Ovary (tissue), 9 donors: ENCODE results near the gene DOCK8. TPM values are rescaled to one million over a fixed set of nuclear protein-coding genes. Genes with fewer than 3 reads are reported as not detected.

ENCODE experiments used
- DNase-seq, 5 donors: peaks; one replicate each; pipeline ENCODE4 v3.0.0-alpha.2; 2019 to 2020
- H3K27ac ChIP-seq, 2 donors: fragments of 200-600 bp; one replicate each; pipeline versions ENCODE4 v1.5.1 to v1.8.0; 2019 to 2022
- H3K27me3 ChIP-seq: fragments of 200-600 bp; one replicate; pipeline ENCODE4 v1.8.0; 2022
- H3K36me3 ChIP-seq: fragments of 200-600 bp; sonication (generic); one replicate; pipeline ENCODE4 v1.5.1; 2019
- H3K4me1 ChIP-seq: one replicate; pipeline ENCODE4 v1.8.1; 2013; ENCODE audit warnings: mild to moderate bottlenecking, moderate library complexity; ENCODE audit not compliant: insufficient read depth
- H3K4me3 ChIP-seq: fragments of 200-600 bp; sonication (generic); one replicate; pipeline ENCODE4 v1.5.1; 2017
- H3K9me3 ChIP-seq, 2 donors: fragments of 200-600 bp in 1 of 2; sonication (generic) in 1 of 2; one replicate each; pipeline versions ENCODE4 v1.5.1 to v1.8.1; 2013 to 2019; ENCODE audit warnings: mild to moderate bottlenecking in 1 of 2, moderate library complexity in 1 of 2
- EP300 ChIP-seq: sonication (generic); formaldehyde crosslinking; IDR thresholded peaks from one replicate; pipeline ENCODE4 v1.6.1; 2017; ENCODE audit warnings: antibody characterized with exemption
- POLR2A ChIP-seq: fragments of 450-650 bp; IDR thresholded peaks from one replicate; pipeline ENCODE4 v1.6.1; 2017; ENCODE audit warnings: antibody characterized with exemption, mild to moderate bottlenecking, moderate library complexity
- WGBS, 3 donors: extraction: QIAGEN DNeasy Blood & Tissue Kit in 1 of 3; methylation state at CpG; one replicate each; pipeline versions ENCODE4 v1.1.5 to v1.1.7; 2013 to 2017; 5-methylcytosine and 5-hydroxymethylcytosine counted together
- intact Hi-C, 4 donors: fragments of 100-400 bp; cut with DNase I; formaldehyde crosslinking; loops; one replicate each; pipeline versions ENCODE4 v1.11.0 to v1.15.1; 2022 to 2023
- polyA plus RNA-seq, 2 donors: library from polyadenylated mRNA; stranded (reverse); fragments of 200-250 nt in 1 of 2; fragments of 350-450 nt in 1 of 2; fragmentation: Illumina TruSeq in 1 of 2; extraction: RNeasy Lipid Tissue Mini Kit (QIAGEN cat#74804) in 1 of 2; gene quantifications; one replicate each; pipeline ENCODE4 v1.2.3, GENCODE V29; 2013 to 2014
- total RNA-seq, 7 donors: library from RNA; depleted of rRNA in 2 of 7; stranded (reverse); fragments of >200 nt in 2 of 7; fragmentation: NEBNext Ultra II Directional in 3 of 7; extraction: Animal tissue kit (Norgen Biotek cat#: 25700) in 3 of 7; gene quantifications; one replicate each; pipeline versions ENCODE4 v1.1.0 to v1.2.4, GENCODE V29; 2016 to 2023
- TF ChIP-seq, protein P1 (sequence below), 3 donors: fragments of 450-650 bp in 2 of 3; fragments of 200-600 bp in 1 of 3; IDR thresholded peaks; one replicate each; pipeline versions ENCODE4 v1.5.1 to v1.8.0; 2016 to 2022; ENCODE audit warnings: antibody characterized with exemption in 3 of 3, mild to moderate bottlenecking in 1 of 3
- donor health status: DM: no; HTN: no; CAD: no; lungs with moderate emphysema.
- donor health status: DM: no; HTN: no; CAD: no.
- donor health status: Bipolar disorder and iron deficiency.
- donor health status: DM: yes; HTN: yes; CAD: no.
- donor health status: DM: no; HTN: no; CAD: no.
- donor health status: DM: yes; HTN: yes; CAD: no.

Gene DOCK8
- total and polyA plus RNA-seq, 9 donors = 1.4 to 12.2 (median 7.3) TPM

DNA sequence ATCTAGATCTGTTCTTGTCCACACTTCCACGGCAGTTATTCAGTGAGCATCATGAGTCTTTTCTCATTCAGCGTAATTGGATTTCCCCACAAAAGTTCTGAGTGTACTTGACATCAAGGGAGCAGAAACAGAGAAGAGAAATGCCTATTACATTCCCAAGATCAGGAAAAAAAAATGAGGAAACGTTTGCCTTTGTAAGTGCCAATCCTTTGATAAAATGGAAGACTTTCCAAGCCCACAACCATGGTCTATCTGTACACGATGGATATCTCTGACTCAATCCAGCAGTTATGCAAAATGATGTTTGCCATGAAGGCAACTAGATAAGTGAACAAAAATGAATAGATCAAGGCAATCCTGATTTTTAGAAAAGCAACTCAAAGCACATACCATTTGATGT lies 235.9 kb downstream of the DOCK8 start:
- no peak for TF ChIP-seq POLR2A
- no peak for TF ChIP-seq EP300
- TF ChIP-seq, protein P1, sequence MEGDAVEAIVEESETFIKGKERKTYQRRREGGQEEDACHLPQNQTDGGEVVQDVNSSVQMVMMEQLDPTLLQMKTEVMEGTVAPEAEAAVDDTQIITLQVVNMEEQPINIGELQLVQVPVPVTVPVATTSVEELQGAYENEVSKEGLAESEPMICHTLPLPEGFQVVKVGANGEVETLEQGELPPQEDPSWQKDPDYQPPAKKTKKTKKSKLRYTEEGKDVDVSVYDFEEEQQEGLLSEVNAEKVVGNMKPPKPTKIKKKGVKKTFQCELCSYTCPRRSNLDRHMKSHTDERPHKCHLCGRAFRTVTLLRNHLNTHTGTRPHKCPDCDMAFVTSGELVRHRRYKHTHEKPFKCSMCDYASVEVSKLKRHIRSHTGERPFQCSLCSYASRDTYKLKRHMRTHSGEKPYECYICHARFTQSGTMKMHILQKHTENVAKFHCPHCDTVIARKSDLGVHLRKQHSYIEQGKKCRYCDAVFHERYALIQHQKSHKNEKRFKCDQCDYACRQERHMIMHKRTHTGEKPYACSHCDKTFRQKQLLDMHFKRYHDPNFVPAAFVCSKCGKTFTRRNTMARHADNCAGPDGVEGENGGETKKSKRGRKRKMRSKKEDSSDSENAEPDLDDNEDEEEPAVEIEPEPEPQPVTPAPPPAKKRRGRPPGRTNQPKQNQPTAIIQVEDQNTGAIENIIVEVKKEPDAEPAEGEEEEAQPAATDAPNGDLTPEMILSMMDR (IDR thresholded peaks at IDR 0.05) = no peak
- intact Hi-C loops = no loop called here
- H3K27me3 ChIP-seq = no peaks in the 10 kb centered on the region
- H3K4me1 ChIP-seq = no peaks in the 10 kb centered on the region
- 68 to 81% (median 74%) methylated on average over 4 of the region's 4 CpGs for WGBS, 3 donors
- H3K9me3 ChIP-seq = no peaks in the 10 kb centered on the region
- no peaks in the 10 kb centered on the region for H3K36me3 ChIP-seq
- no peak for DNase-seq
- no peak overlapping the region for H3K27ac ChIP-seq
- H3K4me3 ChIP-seq = no peak overlapping the region

DNA sequence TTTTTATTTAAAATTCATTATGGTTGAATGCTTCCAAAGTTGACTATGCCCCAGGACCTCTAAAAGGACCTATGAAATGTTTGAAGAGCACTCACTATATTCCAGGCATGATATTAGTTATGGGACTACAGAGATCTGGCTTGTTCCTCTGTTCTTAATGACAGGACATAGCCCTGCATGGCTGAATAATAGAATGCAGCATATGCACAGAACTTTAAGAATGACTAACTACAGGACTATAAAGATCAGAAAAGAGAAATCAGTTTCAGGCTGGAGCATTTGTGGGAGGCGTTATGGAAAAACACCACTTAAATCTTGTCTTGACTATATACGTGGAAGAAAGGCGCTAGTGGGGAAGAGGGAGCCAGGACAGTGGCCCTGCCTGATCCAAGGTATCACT lies 239.2 kb downstream of the DOCK8 start:
- Histone ChIP-seq H3K27ac (no peak overlapping the region), H3K27me3 (no peaks in the 10 kb centered on the region), H3K4me1 (no peaks in the 10 kb centered on the region), H3K4me3 (no peak overlapping the region), H3K9me3 (no peaks in the 10 kb centered on the region), H3K36me3 (no peaks in the 10 kb centered on the region)
- TF ChIP-seq EP300 = no peak
- TF ChIP-seq, protein P1 (IDR thresholded peaks at IDR 0.05) = no peak
- no peak for TF ChIP-seq POLR2A
- intact Hi-C loops = no loop called here
- DNase-seq = no peak
- 77 to 87% (median 78%) methylated on average over 3 of the region's 3 CpGs for WGBS, 3 donors

DNA sequence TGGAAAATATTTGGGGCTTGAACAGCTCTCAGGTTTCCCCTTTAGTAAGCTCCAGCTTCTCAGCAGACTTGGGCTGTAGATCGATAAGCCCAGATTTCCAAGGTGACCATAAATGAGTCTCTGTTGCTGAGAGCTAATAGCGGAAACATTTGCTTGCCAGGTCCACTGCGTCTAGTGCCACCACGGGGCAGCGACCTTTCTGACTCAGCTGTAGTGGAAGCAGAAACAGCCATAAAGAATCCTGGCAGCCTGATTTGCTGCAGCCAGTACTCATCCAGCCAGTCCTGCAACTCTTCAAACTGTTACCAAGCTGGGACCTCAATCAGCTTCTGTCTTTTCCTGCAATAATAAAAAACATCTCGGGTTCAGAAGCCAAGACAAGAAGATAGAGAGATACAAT lies 241.7 kb downstream of the DOCK8 start:
- Histone ChIP-seq H3K4me1 (no peaks in the 10 kb centered on the region), H3K27me3 (no peaks in the 10 kb centered on the region), H3K36me3 (no peaks in the 10 kb centered on the region), H3K9me3 (no peaks in the 10 kb centered on the region), H3K27ac (no peak overlapping the region), H3K4me3 (no peak overlapping the region)
- WGBS, 3 donors = 48 to 50% (median 50%) methylated on average over 6 of the region's 6 CpGs
- no peak for TF ChIP-seq EP300
- TF ChIP-seq POLR2A = no peak
- TF ChIP-seq, protein P1 (IDR thresholded peaks at IDR 0.05) = no peak
- intact Hi-C loops = no loop called here
- DNase-seq = no peak

DNA sequence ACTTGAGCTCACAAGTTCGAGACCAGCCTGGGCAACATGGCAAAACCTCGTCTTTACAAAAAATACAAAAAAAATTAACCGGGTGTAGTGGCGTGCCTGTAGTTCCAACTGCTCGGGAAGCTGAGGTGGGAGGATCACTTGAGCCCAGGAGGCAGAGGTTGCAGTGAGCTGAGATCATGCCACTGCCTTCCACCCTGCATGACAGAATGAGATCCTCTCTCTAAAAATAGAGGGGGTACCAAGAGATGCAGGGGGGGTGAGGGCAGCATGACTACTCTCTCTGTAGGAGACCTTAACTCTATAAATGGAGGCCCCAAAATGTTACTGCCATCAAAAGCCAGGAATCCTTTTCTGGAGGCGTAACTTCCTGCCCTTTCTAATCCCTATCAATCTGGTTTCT lies 243.9 kb downstream of the DOCK8 start:
- Histone ChIP-seq H3K9me3 (no peaks in the 10 kb centered on the region), H3K4me3 (no peak overlapping the region), H3K36me3 (no peaks in the 10 kb centered on the region), H3K4me1 (no peaks in the 10 kb centered on the region), H3K27me3 (no peaks in the 10 kb centered on the region), H3K27ac (no peak overlapping the region)
- DNase-seq = no peak
- WGBS, 3 donors = 83 to 88% (median 87%) methylated on average over 6 of the region's 6 CpGs
- TF ChIP-seq, protein P1 (IDR thresholded peaks at IDR 0.05) = no peak
- intact Hi-C loops = no loop called here
